ENCODE data around the gene TSPAN18. TPM values are rescaled to one million over a fixed set of nuclear protein-coding genes. Genes with fewer than 3 reads are reported as not detected.

The TSPAN18 gene
- total RNA-seq, 1 experiment from 2014 or later: 18.3 TPM

- Histone ChIP-seq H3K79me2 (ENCODE audit: insufficient read depth, low read length) (no peaks in the 10 kb centered on the region), H3K27ac (ENCODE audit: low read depth, low read length) (no peak overlapping the region), H3K9me2 (ENCODE audit: insufficient read depth) (no peaks in the 10 kb centered on the region), H3K4me1 (ENCODE audit: control insufficient read depth in 1 of 2, insufficient read depth in 2 of 2, low read length in 2 of 2) (no peaks in the 10 kb centered on the region), H3K36me3 (ENCODE audit: control insufficient read depth in 1 of 2, insufficient read depth in 2 of 2, low read length in 2 of 2) (no peaks in the 10 kb centered on the region), H3K9me3 (ENCODE audit: control insufficient read depth in 1 of 2, insufficient read depth in 1 of 2, low read depth in 1 of 2, low read length in 2 of 2) (no peaks in the 10 kb centered on the region), H3K4me2 (ENCODE audit: low read length) (no peak overlapping the region), H2AFZ (ENCODE audit: low read depth, low read length, poor library complexity, severe bottlenecking) (no peak overlapping the region), H3K27me3 (ENCODE audit: insufficient read depth, low read length) (0 out of 2 replicates have a peak, but pooled peaks cover 6% of the 10 kb centered on the region), H3K4me3 (replicated peaks in 1 of 2; ENCODE audit: low read depth in 1 of 2, low read length in 2 of 2) (no peak overlapping the region), H3K9ac (ENCODE audit: low read length) (no peak overlapping the region), H4K20me1 (ENCODE audit: insufficient read depth) (no peaks in the 10 kb centered on the region)
- BruUV-seq (replicated peaks): no TSS peak
- DNase-seq (ENCODE audit: low read depth, low spot score): no peak
- ATAC-seq: no peak
- intact Hi-C loops (cut with micrococcal nuclease): no loop called here
- RAD21 ChIA-PET (ENCODE audit: low non-redundant PET in 1 of 2, low total read pairs in 2 of 2, uncharacterized antibody in 2 of 2, unreplicated experiment in 2 of 2): no interaction called here
- CTCF ChIA-PET: no interaction called here
- TF ChIP-seq TCF7L2 (IDR thresholded peaks at IDR 0.05; ENCODE audit: borderline replicate concordance, extremely low read depth, insufficient read depth, insufficient read length): no peak
- no peak for TF ChIP-seq YY1 (IDR thresholded peaks at IDR 0.05; ENCODE audit: extremely low read depth, insufficient replicate concordance, low read depth, low read length)
- TF ChIP-seq SP1 (IDR thresholded peaks at IDR 0.05; ENCODE audit: low read depth): no peak
- no peak for TF ChIP-seq SIN3A (IDR thresholded peaks at IDR 0.05; ENCODE audit: low read depth)
- TF ChIP-seq EZH2 (IDR thresholded peaks at IDR 0.05): no peak
- no peak for TF ChIP-seq RAD21 (IDR thresholded peaks at IDR 0.05; ENCODE audit: low read depth)
- no peak for TF ChIP-seq JUND (IDR thresholded peaks at IDR 0.05)
- no peak for TF ChIP-seq ATF3 (IDR thresholded peaks at IDR 0.05)
- no peak for TF ChIP-seq POLR2A (IDR thresholded peaks at IDR 0.05; ENCODE audit: borderline replicate concordance, extremely low read depth, insufficient read depth, insufficient read length)
- no peak for TF ChIP-seq EGR1 (IDR thresholded peaks at IDR 0.05; ENCODE audit: low read depth)
- TF ChIP-seq EZH2phosphoT487 (IDR thresholded peaks at IDR 0.05; ENCODE audit: borderline replicate concordance): no peak
- TF ChIP-seq REST (IDR thresholded peaks at IDR 0.05; ENCODE audit: low read depth): no peak
- TF ChIP-seq ELF1 (IDR thresholded peaks at IDR 0.05; ENCODE audit: borderline replicate concordance, low read depth): no peak
- TF ChIP-seq MAX (IDR thresholded peaks at IDR 0.05): no peak
- TF ChIP-seq CBX3 (IDR thresholded peaks at IDR 0.05; ENCODE audit: low read depth): no peak
- TF ChIP-seq SRF (IDR thresholded peaks at IDR 0.05; ENCODE audit: low read depth): no peak
- no peak for TF ChIP-seq ZNF274 (IDR thresholded peaks at IDR 0.05; ENCODE audit: low read depth, low read length)
- no peak for TF ChIP-seq ZFX (IDR thresholded peaks at IDR 0.05)
- TF ChIP-seq POLR2AphosphoS5 (IDR thresholded peaks at IDR 0.05; ENCODE audit: low read depth, low read length): no peak
- no peak for TF ChIP-seq ZBTB33 (IDR thresholded peaks at IDR 0.05; ENCODE audit: extremely low read depth, insufficient replicate concordance, low read length)
- POLR2A ChIA-PET: no interaction called here
Measured at GRCh38 chr11:44689265-44689664, 37.5 kb upstream of the TSPAN18 start.

Data from HCT116 (cell line).